ENCODE results near the gene TMEM100. TPM values are rescaled to one million over a fixed set of nuclear protein-coding genes. Genes with fewer than 3 reads are reported as not detected.

TMEM100 gene
- total RNA-seq, 1 experiment from 2014 or later: not detected

GRCh38 chr17:55740511-55741355, 18.1 kb upstream of the TMEM100 start:
- BruUV-seq (replicated peaks): no TSS peak
- Histone ChIP-seq H3K9ac (ENCODE audit: low read length) (no peak overlapping the region), H3K4me1 (ENCODE audit: insufficient read depth, low read length) (peaks cover 11% of the 10 kb centered on the region), H4K20me1 (ENCODE audit: low read length) (no peaks in the 10 kb centered on the region), H2AFZ (ENCODE audit: low read length) (no peak overlapping the region), H3K9me3 (ENCODE audit: low read length) (no peaks in the 10 kb centered on the region), H3K4me2 (ENCODE audit: low read length) (no peak overlapping the region), H3K4me3 (ENCODE audit: low read length) (no peak overlapping the region), H3F3A (ENCODE audit: low read length, unreplicated experiment) (no peaks in the 10 kb centered on the region), H3K9me2 (replicated peaks; ENCODE audit: low read length) (no peaks in the 10 kb centered on the region), H3K27ac (ENCODE audit: low read length) (no peak overlapping the region), H3K36me3 (ENCODE audit: low read depth, low read length) (no peaks in the 10 kb centered on the region), H3K79me2 (ENCODE audit: low read length) (no peaks in the 10 kb centered on the region), H3K27me3 (ENCODE audit: low read length) (peaks cover 8% of the 10 kb centered on the region)
- TF ChIP-seq EZH2 (IDR thresholded peaks at IDR 0.05; ENCODE audit: low read length, unreplicated experiment) (no peak), EZH2phosphoT487 (IDR thresholded peaks at IDR 0.05; ENCODE audit: borderline replicate concordance, low read length) (no peak)
- TF ChIP-seq, protein P1, sequence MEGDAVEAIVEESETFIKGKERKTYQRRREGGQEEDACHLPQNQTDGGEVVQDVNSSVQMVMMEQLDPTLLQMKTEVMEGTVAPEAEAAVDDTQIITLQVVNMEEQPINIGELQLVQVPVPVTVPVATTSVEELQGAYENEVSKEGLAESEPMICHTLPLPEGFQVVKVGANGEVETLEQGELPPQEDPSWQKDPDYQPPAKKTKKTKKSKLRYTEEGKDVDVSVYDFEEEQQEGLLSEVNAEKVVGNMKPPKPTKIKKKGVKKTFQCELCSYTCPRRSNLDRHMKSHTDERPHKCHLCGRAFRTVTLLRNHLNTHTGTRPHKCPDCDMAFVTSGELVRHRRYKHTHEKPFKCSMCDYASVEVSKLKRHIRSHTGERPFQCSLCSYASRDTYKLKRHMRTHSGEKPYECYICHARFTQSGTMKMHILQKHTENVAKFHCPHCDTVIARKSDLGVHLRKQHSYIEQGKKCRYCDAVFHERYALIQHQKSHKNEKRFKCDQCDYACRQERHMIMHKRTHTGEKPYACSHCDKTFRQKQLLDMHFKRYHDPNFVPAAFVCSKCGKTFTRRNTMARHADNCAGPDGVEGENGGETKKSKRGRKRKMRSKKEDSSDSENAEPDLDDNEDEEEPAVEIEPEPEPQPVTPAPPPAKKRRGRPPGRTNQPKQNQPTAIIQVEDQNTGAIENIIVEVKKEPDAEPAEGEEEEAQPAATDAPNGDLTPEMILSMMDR (conservative IDR thresholded peaks at IDR 0.05; ENCODE audit: low read depth, low read length): no peak
- ATAC-seq (no peak), DNase-seq (no peak)
- ChIA-PET POLR2A (ENCODE audit: unreplicated experiment) (no interaction called here), CTCF (no interaction called here)
- intact Hi-C loops (cut with micrococcal nuclease): no loop called here

DNA sequence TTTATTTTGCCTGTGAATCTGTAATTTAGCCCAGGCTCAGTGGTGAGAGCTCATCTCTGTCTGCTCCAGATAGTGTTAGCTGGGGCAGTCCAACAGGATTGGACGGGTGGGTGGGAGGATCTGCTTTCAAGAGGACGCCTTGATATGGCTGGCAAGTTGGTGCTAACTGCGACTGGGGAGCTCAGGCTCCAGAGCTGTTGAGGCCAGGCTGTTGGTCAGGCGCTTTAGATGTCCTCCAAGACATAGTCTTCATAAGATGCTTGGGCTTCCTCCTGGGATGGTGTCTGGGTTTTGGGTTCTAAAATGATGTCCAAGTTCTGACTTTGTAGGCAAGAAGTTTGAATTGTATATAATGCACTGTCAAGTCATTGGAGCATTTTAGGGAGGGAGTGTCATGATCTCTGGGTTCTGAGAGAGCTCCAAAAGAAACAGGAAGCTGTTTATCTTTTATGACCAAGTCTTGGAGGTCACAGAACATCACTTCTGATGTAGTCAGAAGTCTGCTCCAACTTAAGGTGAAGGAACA, 15.4 kb upstream of the TMEM100 start:
- TF ChIP-seq, protein P1 (conservative IDR thresholded peaks at IDR 0.05; ENCODE audit: low read depth, low read length): no peak
- TF ChIP-seq EZH2 (IDR thresholded peaks at IDR 0.05; ENCODE audit: low read length, unreplicated experiment) (no peak), EZH2phosphoT487 (IDR thresholded peaks at IDR 0.05; ENCODE audit: borderline replicate concordance, low read length) (no peak)
- H3F3A ChIP-seq (ENCODE audit: low read length, unreplicated experiment): no peaks in the 10 kb centered on the region
- no TSS peak for BruUV-seq (replicated peaks)
- H3K27me3 ChIP-seq (ENCODE audit: low read length): no peaks in the 10 kb centered on the region
- H3K36me3 ChIP-seq (ENCODE audit: low read depth, low read length): no peaks in the 10 kb centered on the region
- H3K9me3 ChIP-seq (ENCODE audit: low read length): no peaks in the 10 kb centered on the region
- ChIA-PET CTCF (no interaction called here), POLR2A (ENCODE audit: unreplicated experiment) (no interaction called here)
- DNase-seq: no peak
- H3K27ac ChIP-seq (ENCODE audit: low read length): no peak overlapping the region
- no peak overlapping the region for H3K4me3 ChIP-seq (ENCODE audit: low read length)
- H3K79me2 ChIP-seq (ENCODE audit: low read length): no peaks in the 10 kb centered on the region
- H3K9me2 ChIP-seq (replicated peaks; ENCODE audit: low read length): no peaks in the 10 kb centered on the region
- H3K9ac ChIP-seq (ENCODE audit: low read length): no peak overlapping the region
- H3K4me1 ChIP-seq (ENCODE audit: insufficient read depth, low read length): peaks cover 17% of the 10 kb centered on the region
- no peak for ATAC-seq
- H2AFZ ChIP-seq (ENCODE audit: low read length): no peak overlapping the region
- H3K4me2 ChIP-seq (ENCODE audit: low read length): no peak overlapping the region
- H4K20me1 ChIP-seq (ENCODE audit: low read length): no peaks in the 10 kb centered on the region
- intact Hi-C loops (cut with micrococcal nuclease): loop anchor here (10.0 kb wide), 1 partner anchor 87 kb away; no protein-coding TSS in a partner anchor

Data from PC-3 (cell line).